GM06990 (cell line): Measurements from ENCODE around the gene SSBP3.

ENCODE experiments used
- DNase-seq: peaks from one replicate; pipeline ENCODE4 v3.0.0-alpha.2; 2011; ENCODE audit not compliant: insufficient read length; ENCODE audit errors: extremely low read depth
- H3K27me3 ChIP-seq: replicated peaks from 2 replicates; pipeline ENCODE4 v1.6.0; 2011; ENCODE audit warnings: low read length; ENCODE audit not compliant: control insufficient read depth, insufficient read depth
- H3K36me3 ChIP-seq: 2 replicates; pipeline ENCODE4 v1.5.1; 2011; ENCODE audit warnings: low read length; ENCODE audit not compliant: control insufficient read depth, insufficient read depth
- H3K4me3 ChIP-seq: replicated peaks from 2 replicates; pipeline ENCODE4 v1.5.1; 2011; ENCODE audit warnings: low read depth, mild to moderate bottlenecking, control low read depth, low read length
- TF ChIP-seq, protein P1 (sequence below): IDR thresholded peaks from 2 replicates; pipeline ENCODE4 v1.5.1; 2011; ENCODE audit warnings: low read length, control low read depth, mild to moderate bottlenecking, inconsistent platforms; ENCODE audit not compliant: insufficient read depth, poor library complexity, severe bottlenecking

SSBP3 gene

GRCh38 chr1:54229281-54229891, 176.8 kb downstream of the SSBP3 start:
- Histone ChIP-seq H3K27me3 (no peaks in the 10 kb centered on the region), H3K4me3 (no peak overlapping the region), H3K36me3 (peaks cover 1% of the 10 kb centered on the region)
- TF ChIP-seq, protein P1, sequence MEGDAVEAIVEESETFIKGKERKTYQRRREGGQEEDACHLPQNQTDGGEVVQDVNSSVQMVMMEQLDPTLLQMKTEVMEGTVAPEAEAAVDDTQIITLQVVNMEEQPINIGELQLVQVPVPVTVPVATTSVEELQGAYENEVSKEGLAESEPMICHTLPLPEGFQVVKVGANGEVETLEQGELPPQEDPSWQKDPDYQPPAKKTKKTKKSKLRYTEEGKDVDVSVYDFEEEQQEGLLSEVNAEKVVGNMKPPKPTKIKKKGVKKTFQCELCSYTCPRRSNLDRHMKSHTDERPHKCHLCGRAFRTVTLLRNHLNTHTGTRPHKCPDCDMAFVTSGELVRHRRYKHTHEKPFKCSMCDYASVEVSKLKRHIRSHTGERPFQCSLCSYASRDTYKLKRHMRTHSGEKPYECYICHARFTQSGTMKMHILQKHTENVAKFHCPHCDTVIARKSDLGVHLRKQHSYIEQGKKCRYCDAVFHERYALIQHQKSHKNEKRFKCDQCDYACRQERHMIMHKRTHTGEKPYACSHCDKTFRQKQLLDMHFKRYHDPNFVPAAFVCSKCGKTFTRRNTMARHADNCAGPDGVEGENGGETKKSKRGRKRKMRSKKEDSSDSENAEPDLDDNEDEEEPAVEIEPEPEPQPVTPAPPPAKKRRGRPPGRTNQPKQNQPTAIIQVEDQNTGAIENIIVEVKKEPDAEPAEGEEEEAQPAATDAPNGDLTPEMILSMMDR: no peak
- DNase-seq: no peak

DNA sequence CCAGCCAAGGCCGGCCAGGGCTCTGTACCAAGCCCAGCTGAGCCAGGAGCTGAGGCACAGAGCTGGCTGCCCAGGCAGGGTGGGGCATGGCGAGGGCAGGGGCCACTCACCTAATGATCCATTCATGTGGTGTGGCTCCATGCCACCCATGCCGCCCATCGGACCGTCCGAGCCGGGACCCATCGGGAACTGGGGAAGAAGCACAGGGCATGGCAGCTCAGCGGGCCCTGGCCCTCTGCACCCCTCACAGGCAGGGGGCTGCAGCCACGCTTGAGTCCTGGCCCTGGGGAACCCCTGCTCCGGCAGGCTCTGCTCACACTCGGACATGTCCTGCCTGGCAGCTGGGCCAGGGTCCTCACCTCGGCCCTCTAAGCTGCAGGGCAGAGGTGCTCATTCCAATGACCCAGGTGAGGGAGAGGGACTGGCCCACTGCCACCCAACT, 177.5 kb downstream of the SSBP3 start:
- TF ChIP-seq, protein P1: no peak
- no peak for DNase-seq
- no peak overlapping the region for H3K4me3 ChIP-seq
- H3K27me3 ChIP-seq: no peaks in the 10 kb centered on the region
- peaks cover 1% of the 10 kb centered on the region for H3K36me3 ChIP-seq

DNA sequence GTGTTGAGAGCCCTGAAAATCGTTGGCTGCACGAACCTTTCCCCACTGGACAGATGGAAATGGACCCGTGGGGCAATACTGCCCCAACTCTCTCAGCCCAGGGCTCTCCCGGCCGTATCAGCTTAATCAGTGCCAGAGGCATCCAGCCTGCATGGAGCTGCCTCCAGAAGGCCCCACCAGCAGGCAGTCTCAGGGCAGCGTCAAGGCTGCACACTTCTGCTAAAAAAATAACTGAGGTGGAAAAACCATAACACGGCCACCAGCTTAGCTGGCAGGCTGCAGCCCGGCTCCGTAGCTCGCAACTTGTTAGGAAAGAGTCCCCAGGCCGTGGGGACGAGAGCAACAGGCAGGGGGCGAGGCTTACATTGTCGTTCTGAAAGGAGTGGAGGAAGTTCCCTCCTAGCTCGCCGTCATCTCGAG, 178.3 kb downstream of the SSBP3 start:
- Histone ChIP-seq H3K27me3 (no peaks in the 10 kb centered on the region), H3K4me3 (no peak overlapping the region), H3K36me3 (peaks cover 3% of the 10 kb centered on the region)
- TF ChIP-seq, protein P1: no peak
- DNase-seq: no peak

DNA sequence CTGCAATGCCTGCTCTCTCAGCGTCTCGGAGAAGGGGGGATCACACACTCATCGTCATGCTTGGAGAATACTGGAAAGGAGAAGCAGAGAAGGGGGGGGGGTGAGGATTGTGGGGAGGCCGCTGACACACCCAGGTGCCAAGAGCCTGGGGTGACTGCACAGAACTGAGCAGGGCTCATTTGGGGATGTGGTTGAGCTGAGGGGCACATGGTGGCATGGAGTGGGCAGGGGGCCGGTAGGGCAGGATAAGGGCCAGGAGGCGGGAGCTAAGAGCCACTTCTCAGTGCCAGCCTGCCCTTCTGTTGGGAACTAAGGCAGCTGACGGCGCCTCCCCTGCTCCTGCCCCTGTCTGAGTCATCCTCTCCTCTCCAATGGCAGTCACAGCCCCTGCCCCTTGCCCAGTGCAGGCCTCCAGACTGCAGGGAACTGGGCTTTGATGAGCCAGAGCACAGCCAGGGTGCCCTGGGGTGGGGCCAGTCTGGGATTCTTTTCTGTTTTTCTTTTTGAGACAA, 179.0 kb downstream of the SSBP3 start:
- Histone ChIP-seq H3K27me3 (no peaks in the 10 kb centered on the region), H3K4me3 (no peak overlapping the region), H3K36me3 (peaks cover 3% of the 10 kb centered on the region)
- DNase-seq: no peak
- TF ChIP-seq, protein P1: no peak

GRCh38 chr1:54225986-54226559, 180.1 kb downstream of the SSBP3 start:
- H3K4me3 ChIP-seq: no peak overlapping the region
- TF ChIP-seq, protein P1: no peak
- peaks cover 3% of the 10 kb centered on the region for H3K36me3 ChIP-seq
- no peak for DNase-seq
- no peaks in the 10 kb centered on the region for H3K27me3 ChIP-seq
